ENCODE results near the gene PTPRD.

PTPRD gene

GRCh38 chr9:8570776-8571175 is 2042.0 kb downstream of the PTPRD start:
- Histone ChIP-seq H2AFZ (ENCODE audit: low read length) (no peak overlapping the region), H4K20me1 (ENCODE audit: insufficient read depth, low read length, poor library complexity, severe bottlenecking) (peaks cover 13% of the 10 kb centered on the region), H3K27me3 (ENCODE audit: insufficient read depth, low read length, poor library complexity, severe bottlenecking) (no peaks in the 10 kb centered on the region), H3K36me3 (ENCODE audit: insufficient read depth, low read length) (peaks cover 16% of the 10 kb centered on the region; the same call in 1 of the 2 replicates), H3K4me3 (ENCODE audit: low read length, poor library complexity, severe bottlenecking) (no peak overlapping the region), H3F3A (ENCODE audit: low read depth) (no peaks in the 10 kb centered on the region), H3K4me2 (ENCODE audit: low read depth, low read length, poor library complexity, severe bottlenecking) (no peak overlapping the region), H3K9me2 (replicated peaks; ENCODE audit: low read depth, low read length) (no peaks in the 10 kb centered on the region), H3K9me3 (ENCODE audit: insufficient read depth, low read depth, low read length) (no peaks in the 10 kb centered on the region), H3K79me2 (ENCODE audit: insufficient read depth, low read length) (peaks cover 28% of the 10 kb centered on the region), H3K4me1 (ENCODE audit: insufficient read depth, low read length, poor library complexity, severe bottlenecking) (peaks cover 23% of the 10 kb centered on the region), H3K9ac (ENCODE audit: low read depth, low read length, poor library complexity, severe bottlenecking) (no peak overlapping the region)
- TF ChIP-seq EZH2phosphoT487 (IDR thresholded peaks at IDR 0.05; ENCODE audit: borderline replicate concordance) (no peak), CTCF (conservative IDR thresholded peaks at IDR 0.05; ENCODE audit: low read length) (no peak)

GRCh38 chr9:8569823-8570222 is 2043.0 kb downstream of the PTPRD start:
- Histone ChIP-seq H3K79me2 (ENCODE audit: insufficient read depth, low read length) (peaks cover 28% of the 10 kb centered on the region), H3F3A (ENCODE audit: low read depth) (no peaks in the 10 kb centered on the region), H3K9ac (ENCODE audit: low read depth, low read length, poor library complexity, severe bottlenecking) (no peak overlapping the region), H2AFZ (ENCODE audit: low read length) (no peak overlapping the region), H3K4me1 (ENCODE audit: insufficient read depth, low read length, poor library complexity, severe bottlenecking) (peaks cover 31% of the 10 kb centered on the region), H3K36me3 (ENCODE audit: insufficient read depth, low read length) (peaks cover 16% of the 10 kb centered on the region; the same call in 1 of the 2 replicates), H3K4me2 (ENCODE audit: low read depth, low read length, poor library complexity, severe bottlenecking) (no peak overlapping the region), H3K9me2 (replicated peaks; ENCODE audit: low read depth, low read length) (no peaks in the 10 kb centered on the region), H3K27me3 (ENCODE audit: insufficient read depth, low read length, poor library complexity, severe bottlenecking) (no peaks in the 10 kb centered on the region), H3K4me3 (ENCODE audit: low read length, poor library complexity, severe bottlenecking) (no peak overlapping the region), H3K9me3 (ENCODE audit: insufficient read depth, low read depth, low read length) (no peaks in the 10 kb centered on the region), H4K20me1 (ENCODE audit: insufficient read depth, low read length, poor library complexity, severe bottlenecking) (peaks cover 13% of the 10 kb centered on the region)
- TF ChIP-seq EZH2phosphoT487 (IDR thresholded peaks at IDR 0.05; ENCODE audit: borderline replicate concordance), result no peak
- no peak for TF ChIP-seq CTCF (conservative IDR thresholded peaks at IDR 0.05; ENCODE audit: low read length)

- TF ChIP-seq CTCF (conservative IDR thresholded peaks at IDR 0.05; ENCODE audit: low read length) (no peak), EZH2phosphoT487 (IDR thresholded peaks at IDR 0.05; ENCODE audit: borderline replicate concordance) (no peak)
- Histone ChIP-seq H3K36me3 (ENCODE audit: insufficient read depth, low read length) (peaks cover 21% of the 10 kb centered on the region; the same call in 1 of the 2 replicates), H3K27me3 (ENCODE audit: insufficient read depth, low read length, poor library complexity, severe bottlenecking) (no peaks in the 10 kb centered on the region), H3K9ac (ENCODE audit: low read depth, low read length, poor library complexity, severe bottlenecking) (no peak overlapping the region), H3K4me2 (ENCODE audit: low read depth, low read length, poor library complexity, severe bottlenecking) (no peak overlapping the region), H3K4me1 (ENCODE audit: insufficient read depth, low read length, poor library complexity, severe bottlenecking) (peaks cover 40% of the 10 kb centered on the region), H3K9me2 (replicated peaks; ENCODE audit: low read depth, low read length) (no peaks in the 10 kb centered on the region), H3K79me2 (ENCODE audit: insufficient read depth, low read length) (peaks cover 28% of the 10 kb centered on the region), H2AFZ (ENCODE audit: low read length) (no peak overlapping the region), H3K9me3 (ENCODE audit: insufficient read depth, low read depth, low read length) (no peaks in the 10 kb centered on the region), H3K4me3 (ENCODE audit: low read length, poor library complexity, severe bottlenecking) (no peak overlapping the region), H3F3A (ENCODE audit: low read depth) (no peaks in the 10 kb centered on the region), H4K20me1 (ENCODE audit: insufficient read depth, low read length, poor library complexity, severe bottlenecking) (peaks cover 13% of the 10 kb centered on the region)
Observed at GRCh38 chr9:8567963-8568579, 2044.7 kb downstream of the PTPRD start.

Measured in Loucy (cell line).